Adrenal gland (tissue), 5 donors: ENCODE results near the gene USP11.

Source experiments
- CTCF ChIP-seq, 6 experiments: fragments of 450-650 bp in 4 of 6; fragments of 200-600 bp in 2 of 6; sonication (generic) in 1 of 6; IDR thresholded peaks; 1 replicate in 5 of 6; 2 replicates in 1 of 6; pipeline versions ENCODE4 v1.5.1 to v1.8.0; 2016 to 2021; ENCODE audit warnings: antibody characterized with exemption in 6 of 6, mild to moderate bottlenecking in 2 of 6, moderate library complexity in 1 of 6
- POLR2A ChIP-seq, 2 donors: fragments of 450-650 bp; IDR thresholded peaks; one replicate each; pipeline ENCODE4 v1.6.1; 2017; ENCODE audit warnings: antibody characterized with exemption in 2 of 2, mild to moderate bottlenecking in 2 of 2, moderate library complexity in 1 of 2
- donor health status: DM: no; HTN: no; CAD: no.

DNA sequence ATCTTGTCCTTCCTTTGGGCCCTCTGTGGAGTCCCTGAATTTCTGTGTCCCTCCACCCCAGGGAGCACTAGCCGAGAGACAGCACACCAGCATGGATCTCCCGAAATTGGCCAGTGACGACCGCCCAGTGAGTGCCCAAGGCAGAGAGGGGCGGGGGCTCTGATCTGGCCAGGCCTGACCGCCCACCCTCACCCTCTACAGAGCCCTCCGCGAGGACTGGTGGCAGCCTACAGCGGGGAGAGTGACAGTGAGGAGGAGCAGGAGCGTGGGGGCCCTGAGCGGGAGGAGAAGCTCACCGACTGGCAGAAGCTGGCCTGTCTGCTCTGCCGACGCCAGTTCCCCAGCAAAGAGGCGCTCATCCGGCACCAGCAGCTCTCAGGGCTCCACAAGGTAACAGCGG is 47.6 kb upstream of the USP11 start:
- TF ChIP-seq CTCF (IDR thresholded peaks at IDR 0.05) = no peak
- TF ChIP-seq POLR2A (IDR thresholded peaks at IDR 0.05) = no peak
